Activated T-helper 17 cell treated with anti-CD3 and anti-CD28 coated beads, Interleukin-2, amount 50 U/mL, for 72 hours (primary cell): Measurements from ENCODE around the gene LRRK1. TPM values are rescaled to one million over a fixed set of nuclear protein-coding genes. Genes with fewer than 3 reads are reported as not detected.
A peak's percentile ranks its signal among the peaks of the same experiment; 100 is the strongest.
"Not testable (repeated sequence)": the region's sequence is repeated elsewhere in the genome, so short reads cannot be mapped to it uniquely, and the experiment has no call there.

Experiments
- ATAC-seq: fragments of 150-1000 bp; cut with Tn5 transposase; replicated peaks from 2 replicates; pipeline ENCODE4 v1.10.0; 2021; ENCODE audit warnings: mild to moderate bottlenecking, moderate library complexity
- H3K27ac Mint-ChIP-seq: one replicate; pipeline ENCODE4 v1.8.0; 2022; ENCODE audit warnings: mixed read lengths
- H3K27me3 Mint-ChIP-seq: one replicate; pipeline ENCODE4 v1.8.0; 2022; ENCODE audit warnings: mixed read lengths
- H3K36me3 Mint-ChIP-seq: one replicate; pipeline ENCODE4 v1.8.0; 2022; ENCODE audit warnings: low read depth, mild to moderate bottlenecking, mixed read lengths
- H3K4me1 Mint-ChIP-seq: one replicate; pipeline ENCODE4 v1.8.0; 2022; ENCODE audit warnings: mixed read lengths
- H3K4me3 Mint-ChIP-seq: one replicate; pipeline ENCODE4 v1.8.0; 2022; ENCODE audit warnings: mild to moderate bottlenecking, mixed read lengths
- H3K9me3 Mint-ChIP-seq: one replicate; pipeline ENCODE4 v1.8.0; 2022; ENCODE audit warnings: mixed read lengths
- total RNA-seq, 2 donors: library from RNA; stranded (reverse); gene quantifications; one replicate each; pipeline ENCODE4 v1.2.3, GENCODE V29; 2022

Gene LRRK1
- total RNA-seq, 2 donors from 2014 or later, result 0.74 to 0.82 TPM

DNA sequence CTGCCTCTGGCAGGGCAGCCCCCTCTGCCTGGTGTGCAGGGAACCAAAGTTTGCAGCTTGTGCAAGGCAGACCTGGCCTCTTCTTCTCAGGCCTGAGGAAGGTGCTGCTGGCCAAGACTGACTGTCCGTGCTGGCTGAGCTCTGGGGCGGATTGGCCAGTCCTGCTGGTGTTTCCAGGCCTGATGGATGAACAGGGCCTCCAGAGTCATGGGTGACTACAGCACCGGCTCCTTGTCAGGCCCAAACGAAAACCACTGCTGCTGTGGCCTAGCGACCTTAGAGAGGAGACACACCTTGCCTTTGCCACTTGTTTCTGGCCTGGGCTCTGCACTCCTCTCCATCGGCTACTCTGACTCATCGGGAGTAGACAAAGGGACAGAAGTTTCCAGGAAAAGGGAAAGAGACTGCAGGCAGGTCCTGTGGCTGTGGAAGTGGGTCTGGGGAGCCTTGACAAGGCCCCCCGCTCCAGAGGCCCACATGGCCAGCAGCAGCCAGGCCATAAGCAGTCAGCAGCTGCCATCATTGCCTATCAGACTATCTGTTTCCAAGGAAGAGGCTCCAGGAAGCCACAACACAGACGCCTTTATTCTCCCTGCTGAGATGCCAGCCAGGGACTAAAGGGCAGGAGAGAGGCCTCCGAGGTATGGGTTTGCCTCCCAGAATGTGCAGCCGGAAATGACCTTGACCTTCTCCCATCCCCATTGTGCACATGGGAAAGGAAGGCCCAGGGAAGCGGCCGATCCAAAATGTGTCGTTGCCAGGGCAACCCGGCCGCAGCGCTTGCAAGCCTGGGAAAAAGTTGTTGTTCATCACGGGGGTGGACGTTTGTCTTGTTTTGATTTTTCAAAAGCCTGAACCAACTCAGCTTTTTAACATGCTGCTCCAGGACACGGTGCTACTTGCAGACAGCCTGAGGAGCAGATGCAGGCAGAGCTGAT, 172.2 kb downstream of the LRRK1 start:
- no peak overlapping the region for H3K27ac Mint-ChIP-seq
- H3K4me3 Mint-ChIP-seq, result no peak overlapping the region
- H3K36me3 Mint-ChIP-seq, result no peaks in the 10 kb centered on the region
- no peaks in the 10 kb centered on the region for H3K4me1 Mint-ChIP-seq
- H3K27me3 Mint-ChIP-seq, result peaks cover 15% of the 10 kb centered on the region
- no peaks in the 10 kb centered on the region for H3K9me3 Mint-ChIP-seq
- ATAC-seq, result no peak

DNA sequence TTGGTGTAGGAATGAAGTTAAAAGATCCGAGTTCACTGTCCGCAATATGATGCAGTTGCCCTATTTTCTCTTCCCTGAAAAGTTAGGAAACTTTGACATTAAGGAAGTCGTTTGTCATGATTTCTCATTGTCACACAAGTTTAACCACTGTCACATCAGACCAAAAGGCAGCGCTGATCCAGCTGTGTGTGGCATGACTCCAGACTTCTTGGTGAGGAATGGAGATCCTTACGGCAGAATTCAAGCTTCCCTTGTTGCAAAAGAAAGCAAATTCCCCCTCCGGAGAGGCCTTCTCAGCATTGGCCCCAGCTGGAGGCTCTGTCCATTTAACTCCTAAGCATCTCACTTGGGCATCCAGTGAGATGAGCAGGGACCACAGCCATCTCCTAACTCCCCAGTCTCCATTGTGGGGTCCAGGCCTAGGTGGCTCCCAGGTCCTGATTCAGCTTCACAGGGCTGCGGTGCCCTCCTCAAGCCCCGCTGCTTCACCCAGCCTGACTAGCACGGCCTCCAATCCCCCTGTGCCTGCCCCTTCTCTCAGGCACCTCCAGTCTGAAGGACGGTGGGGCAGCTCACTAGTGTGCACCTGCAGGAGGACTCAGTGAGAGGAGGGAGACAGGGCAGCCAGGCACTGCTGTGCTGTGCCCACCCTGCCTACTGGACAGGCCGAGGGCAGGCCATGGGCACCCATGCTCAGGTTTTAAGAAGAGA, 173.2 kb downstream of the LRRK1 start:
- Mint-ChIP-seq H3K27me3 (peaks cover 15% of the 10 kb centered on the region), H3K27ac (no peak overlapping the region), H3K4me1 (no peaks in the 10 kb centered on the region), H3K36me3 (no peaks in the 10 kb centered on the region), H3K4me3 (no peak overlapping the region), H3K9me3 (no peaks in the 10 kb centered on the region)
- ATAC-seq, result no peak

DNA sequence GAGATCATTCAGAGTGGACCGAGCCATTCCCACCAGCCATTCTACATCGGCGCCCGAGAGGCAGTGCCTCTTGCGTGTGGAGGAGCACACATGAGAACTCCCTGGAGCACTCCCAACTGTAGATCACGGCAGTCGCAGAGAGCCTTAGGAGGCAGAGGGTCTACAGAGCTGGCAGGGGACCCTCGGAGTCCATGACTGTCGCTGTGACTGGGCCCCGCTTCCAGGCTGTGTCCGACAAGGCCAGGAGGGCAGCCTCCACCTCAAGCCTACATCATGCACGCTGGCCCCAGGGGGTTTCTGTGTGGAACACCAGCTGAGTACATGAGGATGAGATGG, 173.7 kb downstream of the LRRK1 start:
- Mint-ChIP-seq H3K27ac (no peak overlapping the region), H3K36me3 (no peaks in the 10 kb centered on the region), H3K4me3 (no peak overlapping the region), H3K27me3 (peaks cover 15% of the 10 kb centered on the region), H3K4me1 (no peaks in the 10 kb centered on the region), H3K9me3 (no peaks in the 10 kb centered on the region)
- ATAC-seq, result no peak

DNA sequence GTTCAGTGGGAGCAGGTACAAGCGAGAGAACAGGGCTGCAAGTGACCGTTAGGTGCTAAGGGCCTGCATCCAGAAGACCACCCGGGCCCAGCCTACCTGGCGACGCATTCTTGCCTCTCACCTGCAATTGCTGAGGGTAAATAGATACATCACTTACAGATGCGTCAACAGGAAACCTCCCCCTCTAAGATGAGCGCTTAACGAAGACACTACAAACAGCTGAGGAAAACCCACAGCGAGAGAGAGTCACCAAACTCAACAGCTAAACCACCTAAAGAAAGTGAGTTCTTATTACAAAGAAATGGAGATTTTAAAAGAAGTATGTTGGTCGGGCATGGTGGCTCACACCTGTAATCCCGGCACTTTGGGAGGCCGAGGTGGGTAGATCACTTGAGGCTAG, 174.8 kb downstream of the LRRK1 start:
- H3K4me1 Mint-ChIP-seq, result no peaks in the 10 kb centered on the region
- no peaks in the 10 kb centered on the region for H3K9me3 Mint-ChIP-seq
- H3K27me3 Mint-ChIP-seq, result peaks cover 15% of the 10 kb centered on the region
- H3K27ac Mint-ChIP-seq, result no peak overlapping the region
- no peak overlapping the region for H3K4me3 Mint-ChIP-seq
- peak; percentile 24 for ATAC-seq
- H3K36me3 Mint-ChIP-seq, result no peaks in the 10 kb centered on the region

DNA sequence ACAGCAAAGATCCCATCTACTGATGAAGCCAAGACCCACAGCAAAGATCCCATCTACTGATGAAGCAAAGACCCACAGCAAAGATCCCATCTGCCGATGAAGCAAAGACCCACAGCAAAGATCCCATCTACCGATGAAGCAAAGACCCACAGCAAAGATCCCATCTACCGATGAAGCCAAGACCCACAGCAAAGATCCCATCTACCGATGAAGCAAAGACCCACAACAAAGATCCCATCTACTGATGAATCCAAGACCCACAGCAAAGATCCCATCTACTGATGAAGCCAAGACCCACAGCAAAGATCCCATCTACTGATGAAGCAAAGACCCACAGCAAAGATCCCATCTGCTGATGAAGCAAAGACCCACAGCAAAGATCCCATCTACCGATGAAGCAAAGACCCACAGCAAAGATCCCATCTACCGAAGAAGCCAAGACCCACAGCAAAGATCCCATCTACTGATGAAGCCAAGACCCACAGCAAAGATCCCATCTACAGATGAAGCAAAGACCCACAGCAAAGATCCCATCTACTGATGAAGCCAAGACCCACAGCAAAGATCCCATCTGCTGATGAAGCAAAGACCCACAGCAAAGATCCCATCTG, 176.7 kb downstream of the LRRK1 start:
- not testable (repeated sequence) for H3K27ac Mint-ChIP-seq, H3K36me3 Mint-ChIP-seq, H3K4me3 Mint-ChIP-seq, H3K4me1 Mint-ChIP-seq, ATAC-seq, H3K9me3 Mint-ChIP-seq
- peaks cover 11% of the 10 kb centered on the region for H3K27me3 Mint-ChIP-seq

DNA sequence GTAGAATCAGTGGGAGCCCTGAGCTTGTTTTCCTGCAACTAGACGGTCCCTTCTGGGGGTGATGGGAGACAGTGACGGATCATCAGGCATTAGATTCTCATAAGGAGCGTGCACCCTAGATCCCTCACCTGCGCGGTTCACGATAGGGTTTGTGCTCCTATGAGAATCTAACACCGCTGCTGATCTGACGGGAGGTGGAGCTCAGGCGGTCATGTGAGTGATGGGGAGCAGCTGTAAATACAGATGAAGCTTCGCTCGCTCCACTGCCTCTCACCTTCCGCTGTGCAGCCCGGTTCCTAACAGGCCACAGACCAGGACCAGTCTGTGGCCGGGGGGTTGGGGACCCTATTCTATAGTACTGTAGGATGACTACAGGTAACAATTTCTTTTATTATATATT, 178.0 kb downstream of the LRRK1 start:
- H3K4me3 Mint-ChIP-seq, result no peak overlapping the region

DNA sequence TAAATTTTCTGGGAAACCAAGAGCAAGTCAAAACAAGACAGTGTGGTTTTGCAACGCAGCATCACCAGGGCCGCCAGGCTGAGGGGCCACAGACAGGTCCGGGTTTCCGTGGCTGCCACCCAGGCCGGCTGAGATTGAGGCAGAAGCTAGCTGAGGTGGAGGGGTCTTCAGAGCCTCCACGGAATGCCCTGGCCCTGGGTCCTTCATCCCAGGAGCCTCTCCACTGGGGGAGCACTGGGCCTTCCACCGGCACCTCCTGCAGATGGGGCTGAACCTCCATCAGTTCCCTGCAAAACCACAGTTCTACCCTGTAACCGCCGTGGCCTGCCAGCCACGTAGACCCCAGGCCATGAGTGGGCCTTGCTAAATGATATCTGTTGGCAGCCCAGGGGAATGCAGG, 180.0 kb downstream of the LRRK1 start:
- no peak overlapping the region for H3K27ac Mint-ChIP-seq
- no peaks in the 10 kb centered on the region for H3K36me3 Mint-ChIP-seq
- H3K4me3 Mint-ChIP-seq, result peak overlapping the region; percentile 33
- peak; percentile 87 for ATAC-seq
- H3K9me3 Mint-ChIP-seq, result peaks cover 3% of the 10 kb centered on the region
- no peaks in the 10 kb centered on the region for H3K4me1 Mint-ChIP-seq
- H3K27me3 Mint-ChIP-seq, result peaks cover 11% of the 10 kb centered on the region

More for the DNA sequence above, 178.0 kb downstream of the LRRK1 start:
- ATAC-seq, result no peak
- no peaks in the 10 kb centered on the region for H3K36me3 Mint-ChIP-seq
- H3K4me1 Mint-ChIP-seq, result no peaks in the 10 kb centered on the region
- H3K9me3 Mint-ChIP-seq, result peaks cover 3% of the 10 kb centered on the region
- H3K27me3 Mint-ChIP-seq, result peaks cover 11% of the 10 kb centered on the region
- H3K27ac Mint-ChIP-seq, result no peak overlapping the region

DNA sequence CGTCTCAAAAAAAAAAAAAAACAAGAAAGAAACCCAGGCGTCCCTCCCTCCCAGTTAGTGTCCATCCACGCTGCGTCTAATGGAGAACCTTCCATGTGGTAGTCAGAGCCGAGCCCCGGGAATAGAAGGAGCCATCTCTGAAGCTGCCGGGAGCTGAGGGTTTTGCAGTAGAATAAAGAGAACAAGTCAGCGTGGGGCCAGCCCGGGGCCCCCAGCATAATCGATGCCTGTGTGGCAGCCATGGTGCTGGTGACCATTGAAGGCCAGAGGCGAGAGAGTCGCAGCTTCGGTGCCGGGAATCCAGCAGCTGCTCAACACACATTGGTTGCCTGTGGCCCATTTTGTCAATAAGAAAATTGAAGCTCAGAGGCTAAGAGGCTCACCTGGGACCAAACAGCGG, 181.0 kb downstream of the LRRK1 start:
- Mint-ChIP-seq H3K27me3 (peaks cover 9% of the 10 kb centered on the region), H3K36me3 (no peaks in the 10 kb centered on the region), H3K9me3 (peaks cover 3% of the 10 kb centered on the region), H3K4me1 (no peaks in the 10 kb centered on the region), H3K4me3 (no peak overlapping the region), H3K27ac (no peak overlapping the region)
- ATAC-seq, result no peak

DNA sequence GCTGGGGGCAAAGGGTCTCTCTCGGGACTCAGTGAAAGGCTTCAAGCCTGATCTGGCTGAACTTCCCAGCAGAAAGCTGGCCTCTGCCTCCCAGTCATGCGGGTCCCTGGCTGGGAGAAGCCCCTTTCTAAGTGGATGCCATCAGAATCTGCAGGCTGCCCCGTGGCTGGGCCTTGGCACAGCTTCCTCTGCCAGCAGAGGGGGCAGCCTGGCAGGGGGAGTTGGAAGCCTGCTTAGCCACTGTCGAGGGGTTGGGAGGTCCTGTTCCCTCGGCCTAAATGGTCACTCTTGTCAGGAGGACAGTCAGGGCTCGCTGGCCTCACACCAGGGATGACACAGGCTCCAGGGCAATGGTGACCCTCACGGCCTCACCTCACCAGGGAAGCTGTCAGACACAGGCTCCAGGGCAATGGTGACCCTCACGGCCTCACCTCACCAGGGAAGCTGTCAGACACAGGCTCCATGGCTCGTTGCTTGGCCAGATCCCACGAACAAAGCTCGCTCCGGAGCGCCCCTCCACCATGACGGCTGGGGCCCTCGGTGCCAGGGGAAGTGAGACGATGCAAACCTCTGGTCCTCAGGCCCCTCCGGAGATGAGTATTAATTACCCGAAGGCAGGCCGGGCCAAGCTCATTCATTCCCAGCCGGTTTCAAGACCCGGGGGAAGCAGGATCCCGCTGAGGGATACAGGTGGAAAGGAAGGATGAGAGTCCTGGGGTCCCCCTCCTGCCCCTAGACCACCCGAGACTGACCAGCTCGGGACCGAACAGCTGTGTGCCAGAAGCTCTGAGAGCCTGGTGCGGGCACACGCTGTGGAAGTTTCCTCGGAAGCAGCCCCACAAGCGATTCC, 181.7 kb downstream of the LRRK1 start:
- ATAC-seq, result no peak
- Mint-ChIP-seq H3K27me3 (peaks cover 2% of the 10 kb centered on the region), H3K4me3 (no peak overlapping the region), H3K9me3 (peaks cover 3% of the 10 kb centered on the region), H3K4me1 (no peaks in the 10 kb centered on the region), H3K36me3 (no peaks in the 10 kb centered on the region), H3K27ac (no peak overlapping the region)

DNA sequence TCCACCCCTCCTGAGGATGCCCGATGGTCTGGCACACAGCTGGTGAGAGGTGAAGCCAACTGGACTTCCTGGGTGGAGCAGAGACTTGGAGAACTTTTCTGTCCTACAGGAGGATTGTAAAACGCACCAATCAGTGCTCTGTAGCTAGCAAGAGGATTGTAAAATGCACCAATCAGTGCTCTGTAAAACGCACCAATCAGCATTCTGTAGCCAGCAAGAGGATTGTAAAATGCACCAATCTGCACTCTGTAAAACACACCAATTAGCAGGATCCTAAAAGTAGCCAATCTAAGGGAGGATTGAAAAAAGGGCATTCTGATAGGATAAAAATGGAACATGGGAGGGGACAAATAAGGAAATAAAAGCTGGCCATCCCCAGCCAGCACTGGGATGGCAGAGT, 182.5 kb downstream of the LRRK1 start:
- Mint-ChIP-seq H3K27ac (no peak overlapping the region), H3K4me3 (no peak overlapping the region), H3K36me3 (no peaks in the 10 kb centered on the region), H3K9me3 (peaks cover 3% of the 10 kb centered on the region), H3K27me3 (no peaks in the 10 kb centered on the region), H3K4me1 (no peaks in the 10 kb centered on the region)
- ATAC-seq, result no peak

DNA sequence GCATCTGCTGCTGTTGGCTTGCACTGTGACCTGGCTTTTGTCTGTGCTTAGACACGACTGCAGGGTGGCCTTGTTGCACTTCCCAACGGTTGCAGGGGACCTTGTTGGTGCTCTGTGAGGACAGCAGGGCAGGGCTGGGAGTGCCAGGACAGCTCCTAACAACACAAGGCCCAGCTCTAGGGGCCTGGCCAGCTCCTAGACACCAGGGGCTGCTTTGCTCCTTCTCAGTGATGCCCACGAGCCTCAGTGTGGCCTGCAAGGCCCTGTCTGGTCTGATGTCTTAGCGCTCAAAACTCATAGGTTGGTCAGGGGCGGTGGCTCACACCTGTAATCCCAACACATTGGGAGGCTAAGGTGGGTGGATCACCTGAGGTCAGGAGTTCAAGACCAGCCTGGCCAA, 183.6 kb downstream of the LRRK1 start:
- no peak for ATAC-seq
- H3K27me3 Mint-ChIP-seq, result no peaks in the 10 kb centered on the region
- no peaks in the 10 kb centered on the region for H3K36me3 Mint-ChIP-seq
- no peaks in the 10 kb centered on the region for H3K4me1 Mint-ChIP-seq
- H3K27ac Mint-ChIP-seq, result no peak overlapping the region
- no peak overlapping the region for H3K4me3 Mint-ChIP-seq
- peaks cover 3% of the 10 kb centered on the region for H3K9me3 Mint-ChIP-seq

DNA sequence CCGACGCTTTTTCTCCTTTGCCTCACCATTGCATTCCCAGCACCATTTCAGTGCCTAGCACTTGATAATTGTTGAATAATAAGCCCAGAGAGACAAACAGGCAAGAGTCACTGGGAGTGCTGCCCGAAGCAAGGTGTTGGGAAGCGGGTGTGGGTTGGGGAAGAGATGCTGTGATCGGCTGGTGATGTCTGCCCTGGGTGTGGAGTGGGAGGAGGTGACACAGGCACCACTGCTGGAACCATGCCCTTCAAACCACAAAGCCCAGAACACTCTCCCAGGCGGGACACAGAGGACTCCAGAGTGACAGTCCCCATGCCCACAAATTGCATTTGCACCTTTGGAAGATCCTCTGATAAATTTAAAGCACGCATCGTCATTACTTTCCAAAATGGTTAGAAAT, 184.4 kb downstream of the LRRK1 start:
- H3K4me3 Mint-ChIP-seq, result no peak overlapping the region
- H3K36me3 Mint-ChIP-seq, result no peaks in the 10 kb centered on the region
- no peaks in the 10 kb centered on the region for H3K4me1 Mint-ChIP-seq
- H3K27ac Mint-ChIP-seq, result no peak overlapping the region
- H3K27me3 Mint-ChIP-seq, result no peaks in the 10 kb centered on the region
- ATAC-seq, result no peak
- H3K9me3 Mint-ChIP-seq, result peaks cover 3% of the 10 kb centered on the region

DNA sequence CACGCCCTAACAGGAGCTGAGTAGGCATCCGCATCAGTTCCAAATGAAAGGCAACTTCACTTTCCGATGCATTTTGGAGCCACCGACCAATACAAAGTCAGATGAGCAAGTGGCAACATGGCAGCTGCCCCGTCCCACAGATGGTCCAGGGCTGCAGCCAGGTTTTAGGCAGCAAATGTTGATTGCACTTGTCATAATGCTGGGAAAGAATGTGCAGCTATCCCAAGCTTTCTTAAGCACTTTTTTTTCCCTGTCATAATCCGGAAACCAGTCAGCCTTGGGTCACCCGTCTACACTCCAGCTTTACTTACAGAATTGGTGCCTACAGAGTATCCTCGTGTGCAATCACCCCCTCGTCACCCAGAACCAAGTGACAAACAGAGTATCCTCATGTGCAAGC, 185.0 kb downstream of the LRRK1 start:
- no peak for ATAC-seq
- Mint-ChIP-seq H3K4me1 (no peaks in the 10 kb centered on the region), H3K27ac (no peak overlapping the region), H3K9me3 (peaks cover 3% of the 10 kb centered on the region), H3K36me3 (no peaks in the 10 kb centered on the region), H3K4me3 (no peak overlapping the region), H3K27me3 (no peaks in the 10 kb centered on the region)
